HG02571 (cell line): ENCODE data around the gene ABHD17C.

Source experiments
- ATAC-seq: cut with Tn5 transposase; IDR thresholded peaks from one replicate; pipeline ENCODE4 v1.9.1; 2021; ENCODE audit warnings: mild to moderate bottlenecking, moderate library complexity; ENCODE audit not compliant: unreplicated experiment

Gene ABHD17C

DNA sequence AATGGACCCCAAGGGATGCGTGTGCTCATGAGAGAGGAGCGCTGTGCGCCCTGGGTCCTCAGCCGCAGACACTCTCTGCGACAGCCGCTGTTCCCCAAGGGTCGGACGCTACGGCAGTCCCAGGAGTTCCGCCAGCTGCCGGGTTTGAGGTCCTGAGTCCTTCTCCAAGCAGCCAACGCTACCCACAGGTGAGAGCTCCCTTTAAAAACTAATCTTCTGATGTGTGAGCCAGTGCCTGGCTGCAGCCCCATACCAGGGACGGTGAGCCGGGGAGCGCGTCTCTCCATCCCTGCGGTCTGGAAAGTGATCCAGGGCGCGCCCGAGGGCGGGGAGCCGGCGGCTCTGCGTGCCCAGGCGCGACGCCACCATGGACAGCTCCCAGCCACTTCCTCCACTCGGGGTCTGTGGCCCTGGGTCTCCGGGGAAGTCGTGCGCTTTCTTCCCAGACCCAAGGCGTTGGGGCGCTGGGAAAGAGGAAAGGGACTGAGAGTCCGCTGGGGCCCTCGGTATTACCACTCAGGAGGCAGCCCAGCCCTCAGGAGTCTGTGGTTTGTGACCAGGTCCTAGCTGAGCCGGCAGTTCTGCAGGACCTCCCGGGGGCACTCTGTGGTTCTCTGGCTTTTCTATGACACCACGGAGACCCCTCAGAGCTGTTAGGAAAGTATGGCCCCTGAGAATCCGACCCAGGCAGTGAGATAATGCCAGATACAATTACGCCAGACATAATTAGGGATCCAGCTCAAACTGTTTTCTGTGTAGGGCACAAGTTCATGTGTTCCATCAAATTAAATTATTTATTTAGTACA, 85.5 kb downstream of the ABHD17C start:
- ATAC-seq = no peak

DNA sequence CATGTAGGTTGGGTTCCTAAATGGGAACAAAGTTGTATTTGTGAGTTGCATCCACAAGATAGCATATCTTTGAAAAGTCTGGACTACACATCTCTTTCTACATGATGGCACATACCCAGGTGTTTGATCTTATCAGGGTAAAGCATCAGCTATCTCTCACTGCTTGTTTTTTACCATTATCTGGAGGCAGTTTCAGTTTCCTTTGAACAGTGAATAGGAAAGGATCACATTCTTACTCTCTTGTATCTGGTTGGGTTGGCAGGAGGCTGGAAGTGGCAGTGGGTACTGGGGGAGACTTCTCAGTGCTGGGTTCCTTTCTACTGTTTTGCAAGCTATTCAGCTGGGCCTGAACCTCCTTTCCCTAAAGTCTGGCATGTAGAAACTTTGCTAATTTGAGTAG, 88.2 kb downstream of the ABHD17C start:
- ATAC-seq = no peak

DNA sequence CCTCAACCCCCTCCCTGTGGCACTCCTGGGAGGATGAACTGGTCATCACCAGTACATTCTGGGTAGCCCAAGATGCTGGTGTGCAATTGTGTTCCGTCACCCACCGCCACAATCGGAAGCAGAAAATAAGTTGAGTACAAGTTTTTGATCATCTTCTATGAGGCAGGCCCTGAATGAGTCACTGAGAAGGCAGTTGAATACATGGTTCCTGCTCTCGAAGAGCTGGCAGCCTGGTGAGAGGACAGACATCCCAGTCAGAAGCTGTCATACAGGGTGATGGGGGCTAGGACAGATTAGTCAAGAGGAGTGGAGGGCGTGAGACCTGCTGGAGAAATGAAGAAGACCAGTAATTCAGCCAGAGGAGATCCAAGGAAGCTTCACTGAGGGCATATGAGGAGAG, 90.2 kb downstream of the ABHD17C start:
- no peak for ATAC-seq

DNA sequence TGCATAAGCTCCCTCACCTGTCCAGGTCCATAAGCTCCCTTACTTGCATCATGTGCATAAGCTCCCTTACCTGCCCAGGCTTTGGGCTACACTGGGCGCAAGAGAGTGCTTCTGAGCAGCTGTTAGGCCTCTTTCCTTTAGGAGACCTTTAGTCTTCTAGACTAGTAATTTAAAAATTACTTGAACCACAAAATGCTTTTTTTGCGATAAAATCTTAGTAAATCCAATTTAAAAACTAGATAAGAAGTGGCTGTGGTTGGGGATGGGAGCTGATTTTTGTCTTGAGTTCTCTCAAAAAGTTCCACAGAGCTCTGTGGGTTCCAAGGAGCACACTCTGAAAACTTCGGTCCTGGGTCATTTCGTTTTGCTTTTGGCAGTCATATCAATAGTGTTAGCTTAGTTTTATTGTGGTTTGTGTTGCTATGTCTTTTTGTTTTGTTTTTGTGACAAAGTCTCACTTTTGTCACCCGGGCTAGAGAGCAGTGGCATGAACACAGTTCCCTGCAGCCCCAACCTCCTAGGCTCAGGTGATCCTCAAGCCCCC, 90.8 kb downstream of the ABHD17C start:
- ATAC-seq = no peak

DNA sequence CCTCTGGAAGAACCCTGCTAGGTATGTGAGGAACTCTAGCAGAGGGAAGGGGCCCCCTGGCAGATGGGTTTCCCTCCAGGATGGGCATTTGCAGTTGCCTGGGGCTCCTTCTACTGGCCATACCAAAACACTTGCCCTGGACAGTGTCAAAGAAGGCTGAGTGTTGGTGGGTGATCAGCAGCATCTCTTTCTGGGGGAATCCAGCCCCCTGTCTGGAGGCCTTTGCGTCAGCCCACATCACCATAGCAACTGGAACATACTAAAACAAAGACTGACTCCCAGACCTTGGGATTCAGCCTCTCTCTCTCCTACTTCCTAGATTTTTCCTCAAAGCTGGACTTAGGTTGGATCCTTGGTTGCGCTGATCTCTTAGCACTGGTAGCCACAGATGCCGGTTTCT, 92.2 kb downstream of the ABHD17C start:
- ATAC-seq = no peak

DNA sequence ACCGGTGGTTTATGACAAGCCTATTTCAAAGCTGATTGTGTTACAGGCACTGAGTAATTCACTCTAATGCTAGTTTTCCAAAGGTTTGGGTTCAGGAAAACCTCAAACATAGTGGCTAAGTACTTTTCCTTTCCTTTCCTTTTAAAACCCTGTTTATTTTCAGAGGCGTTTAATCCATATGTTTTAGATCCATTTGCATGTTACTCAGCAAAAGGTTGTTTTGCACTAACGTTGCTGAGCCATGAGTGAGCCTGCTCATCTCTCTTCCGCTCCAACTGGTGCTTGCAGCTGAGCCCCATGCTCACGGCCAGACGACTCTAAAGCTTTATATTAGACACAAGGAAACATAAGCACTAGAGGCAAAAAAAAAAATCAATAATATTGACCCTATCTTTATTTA, 93.4 kb downstream of the ABHD17C start:
- ATAC-seq = no peak

DNA sequence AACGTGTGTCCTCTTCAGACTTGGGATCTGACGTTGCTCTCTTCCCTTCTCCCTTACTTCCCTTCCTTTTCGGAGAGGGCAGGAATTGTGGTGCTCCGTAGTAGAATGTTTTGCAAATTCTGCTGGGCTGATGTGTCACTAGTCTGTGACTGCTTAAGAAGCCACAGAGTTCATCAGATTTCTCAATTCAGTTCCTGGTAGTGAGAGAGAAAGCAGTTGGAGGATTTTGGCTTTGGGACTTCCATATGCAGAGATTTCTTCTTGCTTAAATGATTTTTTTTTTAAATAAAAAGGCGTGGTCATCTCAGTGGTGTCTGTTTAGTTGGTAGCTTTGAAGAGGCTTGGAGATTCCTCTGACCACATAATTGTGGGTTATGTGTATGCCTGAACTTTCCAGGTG, 94.2 kb downstream of the ABHD17C start:
- no peak for ATAC-seq

DNA sequence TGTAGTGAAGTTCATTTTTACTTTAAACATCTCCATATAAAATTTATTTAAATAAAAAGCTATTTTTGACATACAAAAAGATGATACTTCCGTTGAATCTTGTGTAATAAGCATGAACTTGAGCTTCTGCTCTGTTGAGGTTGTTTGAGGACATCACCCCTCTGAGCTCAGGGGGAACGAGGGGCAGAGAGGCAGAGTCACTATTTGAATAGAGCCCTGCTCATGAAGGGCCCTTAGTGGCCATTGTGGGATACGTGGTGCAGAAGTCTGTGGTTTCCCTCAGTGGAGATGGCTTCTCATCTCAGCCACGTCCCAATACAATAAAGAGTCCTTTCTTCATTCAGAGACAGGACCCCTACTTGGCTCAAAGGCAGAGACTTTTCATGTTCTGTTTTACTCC, 94.7 kb downstream of the ABHD17C start:
- no peak for ATAC-seq

DNA sequence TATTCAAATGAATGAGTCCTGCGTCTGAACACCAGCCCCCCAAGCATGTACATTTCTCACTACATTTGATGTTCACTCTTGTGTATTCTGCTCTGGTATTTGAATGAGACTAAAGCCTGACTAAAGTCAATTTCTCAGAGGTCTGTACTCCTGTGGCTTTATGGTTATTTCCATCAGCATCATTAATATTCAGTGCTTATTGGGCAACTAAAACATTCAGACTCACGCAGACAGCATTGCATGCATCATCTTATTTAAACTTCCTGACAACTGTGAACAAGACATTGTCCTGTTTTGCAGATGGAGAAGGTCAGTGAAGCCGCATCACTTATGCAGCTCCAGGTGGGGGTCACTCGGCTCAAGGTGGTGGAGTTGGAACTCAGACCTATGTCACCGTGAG, 95.1 kb downstream of the ABHD17C start:
- ATAC-seq = no peak

DNA sequence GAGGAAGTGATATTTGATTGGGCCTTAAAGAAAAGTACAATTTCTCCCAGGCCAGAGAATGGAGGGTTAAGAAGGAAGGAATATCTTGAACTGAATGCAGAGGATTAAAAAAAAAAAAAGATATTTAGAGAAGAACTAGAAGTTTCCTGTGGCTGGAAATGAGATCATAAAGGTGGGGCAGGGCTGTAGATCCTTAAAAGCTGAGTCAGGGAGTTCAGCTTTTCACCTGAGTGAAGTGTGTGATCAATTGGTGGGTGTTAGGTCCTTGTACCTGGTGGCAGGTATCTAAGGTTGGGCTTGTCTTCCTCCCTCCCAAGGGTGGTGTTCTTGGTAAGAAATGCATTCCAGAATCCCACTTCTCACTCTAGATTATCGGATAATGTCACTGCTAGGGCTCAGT, 95.9 kb downstream of the ABHD17C start:
- ATAC-seq = no peak

DNA sequence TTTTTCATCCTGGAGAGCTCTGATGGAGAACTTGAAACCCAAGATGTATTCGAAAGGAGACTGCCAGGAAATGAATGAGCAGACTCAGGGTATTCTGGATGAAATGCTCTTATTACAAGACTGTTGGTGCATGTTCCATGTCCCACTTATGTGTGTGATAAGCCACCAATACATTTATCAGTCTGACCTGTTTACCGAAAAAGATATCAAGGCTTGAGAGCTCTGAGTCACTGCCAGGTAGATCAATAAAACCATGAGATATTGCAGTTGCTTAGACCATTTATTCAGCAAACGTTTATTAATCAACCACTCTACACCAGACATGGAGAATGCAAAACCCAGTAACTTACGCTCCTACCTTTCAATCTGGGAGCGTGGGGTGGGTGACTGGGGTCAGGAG, 101.3 kb downstream of the ABHD17C start:
- ATAC-seq = no peak

DNA sequence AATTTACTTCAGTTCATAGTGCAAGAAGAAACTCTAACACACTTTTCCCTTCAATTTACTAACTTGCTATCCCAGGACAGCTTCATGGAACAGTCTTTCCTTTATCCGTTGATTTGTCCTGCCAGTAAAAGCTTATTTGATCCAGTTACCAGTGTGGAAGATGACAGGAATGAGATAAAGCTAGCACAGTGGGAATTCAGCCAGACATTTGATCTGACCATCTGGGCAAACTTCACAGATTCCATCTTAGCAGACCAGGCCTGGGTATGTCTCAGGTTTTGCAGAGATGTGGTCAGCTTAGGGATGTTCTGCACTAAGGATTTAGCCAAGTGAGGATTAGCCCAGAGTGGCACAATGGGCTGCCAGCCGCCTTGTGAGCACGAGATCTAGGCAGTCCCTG, 103.8 kb downstream of the ABHD17C start:
- no peak for ATAC-seq

DNA sequence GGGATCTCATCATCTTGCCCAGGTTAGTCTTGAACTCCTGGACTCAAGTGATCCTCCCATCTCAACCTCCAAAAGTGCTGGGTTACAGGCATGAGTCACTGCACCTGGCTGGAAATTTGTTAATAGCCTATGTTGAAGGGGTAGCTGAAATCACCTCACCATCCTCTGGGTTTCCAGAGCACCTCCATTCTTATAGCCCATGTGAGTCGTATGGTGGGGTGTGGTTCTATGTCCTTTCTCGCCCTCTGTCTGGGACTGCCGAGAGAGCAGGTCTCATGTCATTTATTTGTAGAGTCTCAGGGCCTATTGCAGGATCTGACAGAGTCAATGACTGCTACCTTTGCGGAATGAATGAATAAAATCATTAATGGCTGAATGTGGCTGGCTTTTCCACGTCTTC, 105.0 kb downstream of the ABHD17C start:
- ATAC-seq = no peak

DNA sequence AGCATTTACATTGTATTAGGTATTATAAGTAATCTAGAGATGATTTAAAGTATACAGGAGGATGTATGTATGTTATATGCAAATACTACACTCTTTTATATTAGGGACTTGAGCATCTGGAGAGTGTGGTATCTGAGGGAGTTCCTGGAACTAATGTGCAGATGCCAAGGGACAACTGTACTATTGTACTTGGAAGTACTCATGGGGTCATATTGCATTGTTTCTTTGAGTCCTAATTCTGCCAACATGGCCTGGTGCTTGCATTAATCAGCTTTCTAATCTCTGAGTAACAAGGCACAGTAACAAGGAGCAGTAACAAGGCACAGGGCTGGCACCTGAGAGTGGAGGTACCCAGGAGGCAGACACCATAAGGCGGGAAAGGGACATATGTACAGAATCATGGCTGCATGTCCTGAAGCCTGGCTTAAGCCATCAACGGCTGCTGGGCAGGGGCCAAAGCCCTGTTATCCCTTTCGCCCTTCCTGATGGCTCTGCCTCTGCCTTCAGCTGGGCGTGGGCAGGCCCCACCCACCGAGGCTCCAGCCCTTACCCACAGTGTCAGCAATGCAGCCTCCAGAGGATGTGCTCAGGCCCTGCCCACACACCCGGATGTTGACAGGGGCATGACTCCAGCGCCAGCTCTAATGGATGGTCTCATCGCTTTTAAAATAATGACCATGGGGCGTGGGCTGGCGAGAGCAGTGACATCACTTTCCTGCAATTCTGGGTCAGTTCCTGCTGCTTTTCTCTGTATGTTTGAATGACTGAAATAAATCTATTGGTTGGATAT, 107.0 kb downstream of the ABHD17C start:
- no peak for ATAC-seq

DNA sequence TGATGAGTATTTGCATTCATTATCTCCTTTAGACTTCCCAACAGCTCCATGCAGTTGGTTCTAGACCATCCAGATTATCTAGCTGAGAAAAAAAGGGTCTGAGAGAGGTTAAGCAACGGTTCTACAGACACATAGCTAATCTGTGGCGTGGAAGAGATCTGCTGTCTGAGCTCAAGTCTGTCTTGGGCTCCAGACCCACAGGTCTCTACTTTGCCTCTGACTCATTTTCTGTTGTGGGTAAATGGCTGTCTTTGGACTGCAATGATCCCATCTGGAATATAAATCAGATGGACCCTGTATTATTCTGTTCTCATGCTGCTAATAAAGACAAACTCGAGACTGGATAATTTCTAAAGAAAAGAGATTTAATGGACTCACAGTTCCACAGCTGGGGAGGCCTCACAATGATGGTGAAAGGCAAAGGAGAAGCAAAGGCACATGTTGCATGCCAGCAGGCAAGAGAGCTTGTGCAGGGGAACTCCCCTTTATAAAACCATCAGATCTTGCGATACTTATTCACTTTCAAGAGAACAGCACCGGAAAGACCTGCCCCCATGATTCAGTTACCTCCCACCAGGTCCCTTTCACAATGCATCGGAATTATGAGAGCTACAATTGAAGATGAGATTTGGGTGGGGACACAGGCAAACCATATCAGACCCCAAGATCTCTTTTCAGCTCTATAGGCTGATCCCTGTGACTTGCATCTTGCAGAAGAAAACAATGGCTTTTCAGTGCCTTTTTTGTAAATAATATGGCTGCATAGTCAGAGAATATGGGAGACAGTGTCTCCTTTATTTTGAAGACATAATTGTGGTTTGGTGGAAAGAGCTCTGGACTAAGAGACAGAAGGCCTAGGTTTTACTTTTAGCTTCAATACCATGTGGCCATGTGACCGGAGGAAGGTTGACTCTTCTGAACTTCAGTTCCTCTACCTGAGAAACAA, 108.7 kb downstream of the ABHD17C start:
- no peak for ATAC-seq

DNA sequence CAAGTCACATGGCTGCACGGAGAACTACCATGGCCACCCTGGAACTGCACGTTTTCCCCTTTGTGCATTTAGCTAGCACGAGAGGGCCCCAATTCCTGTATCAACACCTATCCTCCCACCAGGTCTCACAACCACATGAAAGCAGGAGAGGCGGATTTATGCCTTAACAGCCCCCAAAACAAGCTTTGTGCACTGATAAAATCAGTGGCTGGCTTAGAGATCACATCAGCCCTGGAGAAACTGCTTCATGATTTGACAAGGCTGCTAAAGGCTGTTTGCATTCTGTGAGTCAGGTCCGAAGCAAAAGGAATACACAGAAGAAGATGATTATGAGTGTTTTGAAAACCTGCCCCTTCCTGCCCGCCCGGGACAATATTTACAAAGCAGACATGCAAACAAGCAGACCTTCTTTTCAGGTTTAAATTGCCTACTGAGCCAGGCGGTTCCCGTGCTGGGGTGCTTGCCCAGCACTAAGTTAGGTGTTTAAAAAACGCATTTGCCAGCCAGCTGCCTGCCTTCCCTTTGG, 109.9 kb downstream of the ABHD17C start:
- no peak for ATAC-seq
